Panc1 (cell line): ENCODE data around the gene WDFY3. TPM values are rescaled to one million over a fixed set of nuclear protein-coding genes. Genes with fewer than 3 reads are reported as not detected.

Experiments
- ATAC-seq: fragments of 200-7000 bp; cut with Tn5 transposase; 2 replicates; pipeline ENCODE4 v1.9.1; 2020; ENCODE audit warnings: mild to moderate bottlenecking, moderate library complexity
- BruUV-seq: library from RNA; stranded (reverse); fragments of 400-500 nt; replicated peaks from 2 replicates; lab custom pipeline; 2021; lab: Mats Ljungman, UMichigan
- CTCF ChIA-PET: fragments of 300-600 bp; sonication (Branson Sonifier 250); formaldehyde crosslinking; loops from one replicate; lab custom pipeline; 2022; ENCODE audit warnings: antibody characterized with exemption; lab: Charles Lee
- POLR2A ChIA-PET: fragments of 300-600 bp; sonication (Branson Sonifier 250); formaldehyde crosslinking; loops from one replicate; lab custom pipeline; 2022; ENCODE audit warnings: antibody characterized with exemption; lab: Charles Lee
- DNase-seq: peaks from one replicate; pipeline ENCODE4 v3.0.0-alpha.2; 2010; ENCODE audit warnings: low read depth, low spot score
- H3K27ac ChIP-seq: 2 replicates; pipeline ENCODE4 v1.5.1; 2011; ENCODE audit warnings: mild to moderate bottlenecking, low read length, inconsistent platforms
- H3K27me3 ChIP-seq: fragments of 200-500 bp; sonication (Bioruptor generic); 2 replicates; pipeline ENCODE4 v1.6.0; 2014; ENCODE audit warnings: low read length, inconsistent platforms; ENCODE audit not compliant: control insufficient read depth, insufficient read depth
- H3K36me3 ChIP-seq: fragments of 200-500 bp; sonication (Bioruptor generic); 2 replicates; pipeline ENCODE4 v1.5.1; 2014; ENCODE audit warnings: inconsistent platforms, mild to moderate bottlenecking, low read length, moderate library complexity; ENCODE audit not compliant: control insufficient read depth, insufficient read depth
- H3K4me1 ChIP-seq: 2 replicates; pipeline ENCODE4 v1.5.1; 2011; ENCODE audit warnings: inconsistent platforms, mild to moderate bottlenecking, low read length, moderate library complexity; ENCODE audit not compliant: control insufficient read depth, insufficient read depth
- H3K4me3 ChIP-seq, 2 experiments: 2 replicates each; pipeline ENCODE4 v1.5.1; 2011 to 2012; ENCODE audit warnings: low read depth in 2 of 2, low read length in 2 of 2, mild to moderate bottlenecking in 2 of 2, inconsistent platforms in 1 of 2, moderate library complexity in 1 of 2
- H3K9me3 ChIP-seq: fragments of 200-500 bp; sonication (Bioruptor generic); 2 replicates; pipeline ENCODE4 v1.5.1; 2014; ENCODE audit warnings: low read depth, mild to moderate bottlenecking, inconsistent platforms, low read length, moderate library complexity; ENCODE audit not compliant: control insufficient read depth, insufficient read depth
- CTCF ChIP-seq: fragments of 450-650 bp; IDR thresholded peaks from 2 replicates; pipeline ENCODE4 v1.5.1; 2017; ENCODE audit warnings: mild to moderate bottlenecking
- POLR2AphosphoS5 ChIP-seq: IDR thresholded peaks from 2 replicates; pipeline ENCODE4 v1.6.1; 2012; ENCODE audit warnings: mild to moderate bottlenecking, low read depth, low read length, moderate library complexity
- REST ChIP-seq, 2 experiments: IDR thresholded peaks; 2 replicates each; pipeline ENCODE4 v1.6.1; 2011 to 2012; ENCODE audit warnings: low read depth in 2 of 2, control low read depth in 1 of 2, low read length in 1 of 2, mild to moderate bottlenecking in 1 of 2, moderate library complexity in 1 of 2; ENCODE audit not compliant: insufficient read depth in 1 of 2
- SIN3A ChIP-seq: IDR thresholded peaks from 2 replicates; pipeline ENCODE4 v1.6.1; 2012; ENCODE audit warnings: low read depth, mild to moderate bottlenecking, low read length, moderate library complexity, borderline replicate concordance; ENCODE audit not compliant: insufficient read depth
- TCF7L2 ChIP-seq: IDR thresholded peaks from 2 replicates; pipeline ENCODE4 v1.6.1; 2011; ENCODE audit warnings: mild to moderate bottlenecking, low read depth, low read length, inconsistent platforms
- in situ Hi-C: cut with HindIII; loops from 2 replicates; pipeline ENCODE4 v1.10.0; 2016; ENCODE audit warnings: low sequenced_read_pairs, low pct_unique_long_range_greater_than_20kb
- intact Hi-C: fragments of 100-400 bp; cut with micrococcal nuclease; formaldehyde crosslinking; loops from one replicate; pipeline ENCODE4 v1.10.0; 2022; ENCODE audit not compliant: unreplicated experiment
- total RNA-seq: library from RNA; stranded (reverse); gene quantifications from one replicate; pipeline ENCODE4 v1.2.1, GENCODE V29; 2021; ENCODE audit not compliant: unreplicated experiment

Gene WDFY3
- total RNA-seq, 1 experiment from 2014 or later = 47.8 TPM

- in situ Hi-C loops (no loop called here), intact Hi-C loops (no loop called here)
- Histone ChIP-seq H3K4me3 (no peak overlapping the region), H3K27ac (no peak overlapping the region), H3K4me1 (no peaks in the 10 kb centered on the region), H3K9me3 (no peaks in the 10 kb centered on the region), H3K36me3 (no peaks in the 10 kb centered on the region; the same call in 1 of the 2 replicates), H3K27me3 (no peaks in the 10 kb centered on the region)
- no TSS peak for BruUV-seq
- POLR2A ChIA-PET = no interaction called here
- ATAC-seq (no peak), DNase-seq (no peak)
- CTCF ChIA-PET = no interaction called here
- no peak for TF ChIP-seq POLR2AphosphoS5
- TF ChIP-seq SIN3A = no peak
- no peak for TF ChIP-seq REST (IDR thresholded peaks at IDR 0.05; ENCODE audit: insufficient read depth in 1 of 2, low read depth in 2 of 2, low read length in 1 of 2)
- TF ChIP-seq CTCF = no peak
- TF ChIP-seq TCF7L2 = no peak
These were observed 73.5 kb downstream of the WDFY3 start for GRCh38 chr4:84892950-84893349.

- Histone ChIP-seq H3K36me3 (no peaks in the 10 kb centered on the region), H3K27ac (no peak overlapping the region), H3K4me3 (no peak overlapping the region), H3K9me3 (no peaks in the 10 kb centered on the region), H3K4me1 (no peaks in the 10 kb centered on the region), H3K27me3 (no peaks in the 10 kb centered on the region)
- DNase-seq = no peak
- CTCF ChIA-PET = no interaction called here
- ATAC-seq = no peak
- POLR2A ChIA-PET = no interaction called here
- in situ Hi-C loops (no loop called here), intact Hi-C loops (no loop called here)
- BruUV-seq = no TSS peak
- no peak for TF ChIP-seq POLR2AphosphoS5
- TF ChIP-seq SIN3A = no peak
- TF ChIP-seq CTCF = no peak
- TF ChIP-seq REST (IDR thresholded peaks at IDR 0.05; ENCODE audit: insufficient read depth in 1 of 2, low read depth in 2 of 2, low read length in 1 of 2) = no peak
- no peak for TF ChIP-seq TCF7L2
These were observed 78.7 kb downstream of the WDFY3 start for GRCh38 chr4:84887824-84888223.
